Dendritic cell treated with granulocyte-macrophage colony-stimulating factor and Interleukin-4, amounts not matched to agents 40 ng/mL and 50 ng/mL, for 4 days (primary cell): ENCODE measurements around the gene SEC11A.

Experiments used
- H3K27ac Mint-ChIP-seq: one replicate; pipeline ENCODE4 v1.8.0; 2022; ENCODE audit warnings: mild to moderate bottlenecking, mixed read lengths
- H3K27me3 Mint-ChIP-seq: one replicate; pipeline ENCODE4 v1.8.0; 2022; ENCODE audit warnings: mild to moderate bottlenecking, mixed read lengths
- H3K36me3 Mint-ChIP-seq: one replicate; pipeline ENCODE4 v1.8.0; 2022; ENCODE audit warnings: low read depth, mixed read lengths
- H3K4me1 Mint-ChIP-seq: one replicate; pipeline ENCODE4 v1.8.0; 2022; ENCODE audit warnings: low read depth, mixed read lengths
- H3K4me3 Mint-ChIP-seq: one replicate; pipeline ENCODE4 v1.8.0; 2022; ENCODE audit warnings: mild to moderate bottlenecking, moderate library complexity, mixed read lengths
- H3K9me3 Mint-ChIP-seq: one replicate; pipeline ENCODE4 v1.8.0; 2022; ENCODE audit warnings: mixed read lengths
- intact Hi-C: fragments of 100-400 bp; cut with micrococcal nuclease; formaldehyde crosslinking; loops from one replicate; pipeline ENCODE4 v1.15.0; 2022

Gene SEC11A

DNA sequence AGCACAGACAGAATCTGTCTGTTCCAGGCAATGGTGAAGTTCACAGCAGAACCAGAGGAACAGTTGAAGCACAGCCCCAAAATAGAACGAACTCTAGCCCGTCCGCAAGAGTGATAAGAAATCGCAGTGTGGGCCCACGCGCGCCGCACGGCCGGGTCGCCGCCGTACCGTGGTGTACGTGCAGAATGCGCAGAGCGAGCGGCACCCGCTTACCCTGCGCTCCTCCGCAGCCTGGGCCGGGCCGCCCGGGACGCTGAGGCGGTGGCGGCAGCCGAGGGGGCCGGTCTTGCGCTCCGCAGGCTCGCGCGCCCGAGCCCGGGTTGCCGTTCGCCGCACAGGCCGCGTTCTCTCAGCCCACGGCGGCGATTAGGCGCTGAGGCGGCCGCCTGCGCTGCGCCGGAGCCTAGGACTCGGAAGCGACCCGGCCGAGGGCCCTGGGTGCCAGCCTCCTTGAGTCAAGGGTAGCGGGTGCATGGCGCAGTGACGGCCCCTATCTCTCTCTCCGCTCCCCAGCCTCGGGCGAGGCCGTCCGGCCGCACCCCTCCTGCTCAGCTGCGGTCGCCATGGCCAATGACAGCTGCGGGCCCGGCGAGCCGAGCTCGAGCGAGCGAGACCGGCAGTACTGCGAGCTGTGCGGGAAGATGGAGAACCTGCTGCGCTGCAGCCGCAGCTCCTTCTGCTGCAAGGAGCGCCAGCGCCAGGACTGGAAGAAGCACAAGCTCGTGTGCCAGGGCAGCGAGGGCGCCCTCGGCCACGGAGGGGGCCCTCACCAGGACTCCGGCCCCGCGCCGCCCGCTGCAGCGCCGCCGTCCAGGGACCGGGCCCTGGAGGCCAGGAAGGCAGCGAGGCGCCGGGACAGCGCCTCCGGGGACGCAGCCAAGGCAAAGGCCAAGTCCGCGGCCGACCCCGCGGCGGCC is 82.4 kb downstream of the SEC11A start:
- no peaks in the 10 kb centered on the region for H3K27me3 Mint-ChIP-seq
- peak overlapping the region; percentile 83 for H3K27ac Mint-ChIP-seq
- no peaks in the 10 kb centered on the region for H3K9me3 Mint-ChIP-seq
- peaks cover 52% of the 10 kb centered on the region for H3K36me3 Mint-ChIP-seq
- peak overlapping the region; percentile 86 for H3K4me3 Mint-ChIP-seq
- peaks cover 46% of the 10 kb centered on the region for H3K4me1 Mint-ChIP-seq
- intact Hi-C loops = loop anchor here (10.0 kb wide), 1 partner anchor 351 kb away; the partner anchor contains the start of gene PDE8A

DNA sequence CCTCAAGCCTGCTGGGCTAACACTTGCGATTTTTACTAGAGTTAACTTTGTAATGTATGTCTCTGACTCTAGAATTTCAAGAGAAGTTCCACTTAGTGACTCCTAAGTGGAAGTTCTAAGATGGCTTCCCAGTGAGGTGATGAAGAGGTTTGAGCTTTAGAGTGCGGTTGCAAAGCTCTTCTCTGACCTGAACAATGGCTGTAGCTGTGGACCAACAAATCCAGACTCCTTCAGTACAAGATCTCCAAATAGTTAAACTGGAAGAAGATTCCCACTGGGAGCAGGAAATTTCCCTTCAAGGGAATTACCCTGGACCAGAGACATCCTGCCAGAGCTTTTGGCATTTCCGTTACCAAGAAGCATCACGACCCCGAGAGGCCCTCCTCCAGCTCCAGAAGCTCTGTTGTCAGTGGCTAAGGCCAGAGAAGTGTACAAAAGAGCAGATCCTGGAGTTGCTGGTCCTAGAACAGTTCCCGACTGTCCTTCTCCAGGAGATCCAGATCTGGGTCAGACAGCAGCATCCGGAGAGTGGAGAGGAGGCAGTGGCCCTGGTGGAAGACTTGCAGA is 84.2 kb downstream of the SEC11A start:
- H3K9me3 Mint-ChIP-seq = no peaks in the 10 kb centered on the region
- peak overlapping the region; percentile 86 for H3K4me3 Mint-ChIP-seq
- intact Hi-C loops = loop anchor here (1.0 to 10.0 kb wide), 3 partner anchors 23 to 353 kb away; partner anchors contain the start of genes PDE8A and WDR73
- peaks cover 46% of the 10 kb centered on the region for H3K4me1 Mint-ChIP-seq
- no peaks in the 10 kb centered on the region for H3K27me3 Mint-ChIP-seq
- peak overlapping the region; percentile 94 for H3K27ac Mint-ChIP-seq
- H3K36me3 Mint-ChIP-seq = peaks cover 34% of the 10 kb centered on the region

DNA sequence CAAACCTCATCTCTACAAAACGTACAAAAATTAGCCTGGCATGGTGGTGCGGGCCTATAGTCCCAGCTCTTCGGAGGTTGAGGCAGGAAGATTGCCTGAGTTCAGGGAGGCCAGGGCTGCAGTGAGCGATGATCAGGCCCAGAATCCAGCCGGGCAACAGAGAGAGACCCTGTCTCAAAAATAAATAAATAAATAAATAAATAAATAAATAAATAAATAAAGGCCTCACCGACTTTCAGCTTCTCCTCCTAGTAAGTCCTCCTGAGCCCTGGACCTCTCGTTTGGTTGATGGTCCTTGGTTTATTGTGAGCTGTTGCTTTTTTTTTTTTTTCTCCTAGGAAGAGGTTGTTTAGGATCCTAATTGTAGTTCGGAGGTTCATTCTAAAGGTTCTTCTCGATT is 86.9 kb downstream of the SEC11A start:
- Mint-ChIP-seq H3K27ac (no peak overlapping the region), H3K4me3 (no peak overlapping the region), H3K36me3 (peaks cover 23% of the 10 kb centered on the region), H3K9me3 (no peaks in the 10 kb centered on the region), H3K4me1 (peaks cover 38% of the 10 kb centered on the region), H3K27me3 (no peaks in the 10 kb centered on the region)
- intact Hi-C loops = no loop called here

DNA sequence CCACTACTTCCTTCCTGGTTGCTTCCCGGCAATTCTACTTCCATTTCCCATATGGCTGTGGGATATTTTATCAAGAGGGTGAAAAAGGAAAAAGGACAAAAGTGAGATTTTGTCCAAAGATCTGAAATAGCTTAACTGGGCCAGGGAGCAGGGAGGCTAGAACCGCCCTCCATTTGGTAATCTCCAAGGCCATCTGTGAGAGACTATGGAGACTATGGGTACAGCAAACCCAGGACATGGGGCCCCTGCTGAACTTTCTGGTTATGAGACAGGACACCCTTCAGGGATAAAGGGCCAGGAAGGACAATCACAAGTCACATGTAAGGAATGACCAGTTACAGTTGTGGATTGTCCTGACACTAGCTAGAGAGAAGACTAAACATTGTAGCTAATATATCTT is 90.8 kb downstream of the SEC11A start:
- Mint-ChIP-seq H3K4me3 (no peak overlapping the region), H3K27ac (no peak overlapping the region), H3K36me3 (peaks cover 41% of the 10 kb centered on the region), H3K4me1 (peaks cover 15% of the 10 kb centered on the region), H3K9me3 (peaks cover 26% of the 10 kb centered on the region), H3K27me3 (no peaks in the 10 kb centered on the region)
- intact Hi-C loops = no loop called here

DNA sequence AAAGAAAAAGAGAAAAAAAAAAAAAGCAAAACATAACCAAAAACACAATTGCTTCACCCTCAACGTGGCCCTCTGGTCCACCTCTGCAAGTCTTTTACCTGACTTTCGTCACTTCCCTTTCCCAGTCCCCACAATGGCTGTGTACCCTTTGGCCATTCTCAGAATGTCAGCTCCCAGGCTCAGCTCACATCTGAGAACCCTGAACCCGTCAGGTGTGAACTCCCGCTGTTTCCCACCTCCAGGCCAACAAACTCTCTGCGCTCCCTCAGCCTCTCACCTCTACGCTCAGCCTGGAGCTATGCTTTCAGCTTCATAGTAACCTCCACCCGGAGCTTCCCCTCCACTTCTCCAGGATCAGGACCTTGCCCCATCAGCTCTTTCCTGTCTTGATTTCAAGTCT is 91.6 kb downstream of the SEC11A start:
- Mint-ChIP-seq H3K27ac (no peak overlapping the region), H3K4me1 (peaks cover 7% of the 10 kb centered on the region), H3K4me3 (no peak overlapping the region), H3K9me3 (peaks cover 27% of the 10 kb centered on the region), H3K27me3 (no peaks in the 10 kb centered on the region), H3K36me3 (peaks cover 41% of the 10 kb centered on the region)
- intact Hi-C loops = no loop called here

DNA sequence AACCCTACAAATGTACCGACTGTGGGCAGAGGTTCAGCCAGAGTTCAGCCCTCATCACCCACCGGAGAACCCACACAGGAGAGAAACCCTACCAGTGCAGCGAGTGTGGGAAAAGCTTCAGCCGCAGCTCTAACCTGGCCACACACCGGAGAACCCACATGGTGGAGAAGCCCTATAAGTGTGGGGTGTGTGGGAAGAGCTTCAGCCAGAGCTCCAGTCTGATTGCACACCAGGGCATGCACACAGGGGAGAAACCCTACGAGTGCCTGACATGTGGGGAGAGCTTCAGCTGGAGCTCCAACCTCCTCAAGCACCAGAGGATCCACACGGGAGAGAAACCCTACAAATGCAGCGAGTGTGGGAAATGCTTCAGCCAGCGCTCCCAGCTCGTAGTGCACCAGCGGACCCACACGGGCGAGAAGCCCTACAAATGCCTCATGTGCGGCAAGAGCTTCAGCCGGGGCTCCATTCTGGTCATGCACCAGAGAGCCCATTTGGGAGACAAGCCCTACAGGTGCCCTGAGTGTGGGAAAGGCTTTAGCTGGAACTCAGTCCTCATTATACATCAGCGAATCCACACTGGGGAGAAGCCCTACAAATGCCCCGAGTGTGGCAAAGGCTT is 94.5 kb downstream of the SEC11A start:
- Mint-ChIP-seq H3K4me1 (peaks cover 14% of the 10 kb centered on the region), H3K4me3 (no peak overlapping the region), H3K27me3 (no peaks in the 10 kb centered on the region), H3K36me3 (peaks cover 41% of the 10 kb centered on the region), H3K9me3 (peaks cover 27% of the 10 kb centered on the region), H3K27ac (no peak overlapping the region)
- intact Hi-C loops = no loop called here

DNA sequence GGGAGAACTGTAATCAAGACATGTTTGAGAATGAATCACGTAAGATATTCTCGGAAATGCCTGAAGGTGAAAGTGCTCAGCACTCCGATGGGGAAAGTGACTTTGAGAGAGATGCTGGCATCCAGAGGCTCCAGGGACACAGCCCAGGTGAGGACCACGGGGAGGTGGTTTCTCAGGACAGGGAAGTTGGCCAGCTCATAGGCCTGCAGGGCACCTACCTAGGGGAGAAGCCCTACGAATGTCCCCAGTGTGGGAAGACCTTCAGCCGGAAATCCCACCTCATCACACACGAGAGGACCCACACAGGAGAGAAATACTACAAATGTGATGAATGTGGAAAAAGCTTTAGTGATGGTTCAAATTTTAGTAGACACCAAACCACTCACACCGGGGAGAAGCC is 95.3 kb downstream of the SEC11A start:
- Mint-ChIP-seq H3K9me3 (peaks cover 27% of the 10 kb centered on the region), H3K36me3 (peaks cover 44% of the 10 kb centered on the region), H3K4me3 (no peak overlapping the region), H3K27me3 (no peaks in the 10 kb centered on the region), H3K4me1 (peaks cover 23% of the 10 kb centered on the region), H3K27ac (no peak overlapping the region)
- intact Hi-C loops = no loop called here
